HepG2 (cell line): ENCODE data around the gene EPHA2. TPM values are rescaled to one million over a fixed set of nuclear protein-coding genes. Genes with fewer than 3 reads are reported as not detected.

Experiments used
- BCL6 ChIP-seq: IDR thresholded peaks from 2 replicates; pipeline ENCODE4 v1.6.1; 2016; ENCODE audit warnings: missing genetic modification reagents, missing compliant biosample characterization
- GFI1 ChIP-seq: sonication (generic); formaldehyde crosslinking; IDR thresholded peaks from 2 replicates; pipeline ENCODE4 v1.5.0; 2020; ENCODE audit warnings: missing genetic modification reagents, mild to moderate bottlenecking, borderline replicate concordance
- HDAC1 ChIP-seq: sonication (generic); formaldehyde crosslinking; IDR thresholded peaks from 2 replicates; pipeline ENCODE4 v1.5.1; 2020; ENCODE audit warnings: mild to moderate bottlenecking, missing genetic modification reagents
- IRX3 ChIP-seq: sonication (generic); formaldehyde crosslinking; IDR thresholded peaks from 2 replicates; pipeline ENCODE4 v1.8.1; 2023; ENCODE audit warnings: mild to moderate bottlenecking, low read depth, missing genetic modification reagents, borderline replicate concordance
- KLF9 ChIP-seq: IDR thresholded peaks from 2 replicates; pipeline ENCODE4 v1.6.1; 2016; ENCODE audit warnings: low read depth
- MTF1 ChIP-seq: sonication (generic); formaldehyde crosslinking; IDR thresholded peaks from 2 replicates; pipeline ENCODE4 v1.5.0; 2020; ENCODE audit warnings: missing genetic modification reagents
- MTF2 ChIP-seq: sonication (generic); formaldehyde crosslinking; IDR thresholded peaks from 2 replicates; pipeline ENCODE4 v1.5.0; 2020; ENCODE audit warnings: missing genetic modification reagents, borderline replicate concordance
- PPARG ChIP-seq: conservative IDR thresholded peaks from 2 replicates; pipeline ENCODE4 v1.6.1; 2016; ENCODE audit warnings: missing biosample characterization, missing genetic modification reagents
- SMAD1 ChIP-seq: sonication (generic); formaldehyde crosslinking; IDR thresholded peaks from 2 replicates; pipeline ENCODE4 v1.4.0; 2020; ENCODE audit warnings: missing genetic modification reagents, low read depth, mild to moderate bottlenecking, borderline replicate concordance
- TAF1 ChIP-seq: sonication (generic); formaldehyde crosslinking; IDR thresholded peaks from 2 replicates; pipeline ENCODE4 v1.4.0; 2020; ENCODE audit warnings: missing genetic modification reagents
- TEAD3 ChIP-seq: optimal IDR thresholded peaks from 2 replicates; pipeline ENCODE3; 2016; ENCODE audit warnings: borderline replicate concordance
- TGIF2 ChIP-seq: IDR thresholded peaks from 2 replicates; pipeline ENCODE4 v1.6.1; 2016; ENCODE audit warnings: control low read depth, missing compliant biosample characterization
- polyA plus RNA-seq, 8 experiments: library from polyadenylated mRNA; depleted of rRNA in 3 of 8; stranded (reverse) in 7 of 8; unstranded in 1 of 8; fragments of >200 nt; fragmentation: Illumina TruSeq in 4 of 8; extraction: Trizol in 4 of 8; gene quantifications; 2 replicates each; pipeline versions ENCODE4 v1.2.1 to v1.2.3, GENCODE V29; 2011 to 2016; ENCODE audit warnings: low read depth in 4 of 8, missing spikeins in 1 of 8, mixed read lengths in 1 of 8; ENCODE audit not compliant: insufficient read depth in 1 of 8
- total RNA-seq, 5 experiments: library from RNA; depleted of rRNA; stranded (reverse); fragments of >200 nt; fragmentation: Illumina TruSeq; extraction: Trizol; gene quantifications; 2 replicates each; pipeline ENCODE4 v1.2.3, GENCODE V29; 2016; ENCODE audit warnings: low read depth in 1 of 5
- TF ChIP-seq, protein P1 (sequence below): sonication (generic); formaldehyde crosslinking; IDR thresholded peaks from 2 replicates; pipeline ENCODE4 v1.4.0; 2020; ENCODE audit warnings: missing genetic modification reagents
- TF ChIP-seq, protein P2 (sequence below): sonication (generic); formaldehyde crosslinking; IDR thresholded peaks from 2 replicates; pipeline ENCODE4 v1.5.0; 2020; ENCODE audit warnings: missing genetic modification reagents
- TF ChIP-seq, protein P3 (sequence below): sonication (generic); formaldehyde crosslinking; IDR thresholded peaks from 2 replicates; pipeline ENCODE4 v1.8.0; 2022; ENCODE audit warnings: mild to moderate bottlenecking, missing genetic modification reagents
- TF ChIP-seq, protein P4 (sequence below): sonication (generic); formaldehyde crosslinking; IDR thresholded peaks from 2 replicates; pipeline ENCODE4 v1.4.0; 2020; ENCODE audit warnings: missing genetic modification reagents
- TF ChIP-seq, protein P5 (sequence below): sonication (generic); formaldehyde crosslinking; conservative IDR thresholded peaks from 2 replicates; pipeline ENCODE4 v1.4.0; 2020; ENCODE audit warnings: missing genetic modification reagents
- TF ChIP-seq, protein P6 (sequence below): IDR thresholded peaks from 2 replicates; pipeline ENCODE4 v1.6.1; 2016; ENCODE audit warnings: missing biosample characterization, missing genetic modification reagents, low read depth
- TF ChIP-seq, protein P7 (sequence below): sonication (generic); formaldehyde crosslinking; IDR thresholded peaks from 2 replicates; pipeline ENCODE4 v1.9.0; 2022; ENCODE audit warnings: missing genetic modification reagents, mild to moderate bottlenecking, borderline replicate concordance

Gene EPHA2
- total and polyA plus RNA-seq, 2 of the 13 experiments (the other 11 are each of a cell fraction or from before 2014, with no cell fraction given) = 33.6 to 53.6 TPM

DNA sequence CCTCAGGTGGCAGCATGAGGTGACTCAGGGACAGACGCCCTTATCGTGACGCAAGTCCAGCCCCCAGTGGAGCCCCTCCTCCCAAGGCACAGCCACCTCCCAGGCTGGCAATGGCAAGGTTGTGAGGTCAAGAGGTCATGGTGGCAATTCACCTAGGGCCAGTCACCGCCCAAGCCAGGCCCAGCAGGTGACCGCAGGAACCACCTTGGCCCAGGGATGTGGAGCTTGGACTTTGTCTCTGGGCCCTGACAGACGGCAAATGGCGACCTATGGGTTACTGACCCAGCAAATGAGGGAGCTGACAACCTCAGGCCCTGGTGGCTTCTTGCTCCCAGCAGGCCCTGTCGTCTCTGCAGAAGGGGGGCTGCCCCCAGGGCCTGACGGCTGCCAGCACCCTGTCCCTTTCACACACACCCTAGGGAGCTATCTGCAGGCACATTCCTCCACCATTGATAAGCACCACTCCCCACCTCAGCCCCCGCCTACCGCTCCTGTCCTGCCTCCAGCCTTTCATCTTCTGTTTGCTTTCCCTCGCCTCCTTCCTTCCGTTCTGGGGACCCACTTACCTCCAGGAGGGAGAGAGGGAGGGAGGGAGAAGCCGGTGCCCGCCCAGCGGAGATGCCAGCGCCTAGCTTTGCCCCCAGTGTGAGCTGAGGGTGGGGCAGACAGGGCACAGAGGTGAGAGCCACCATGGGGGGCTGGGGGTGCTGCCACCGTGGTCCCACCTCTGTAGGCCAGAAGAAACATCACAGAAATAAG is 12.1 kb downstream of the EPHA2 start (continued):
- TF ChIP-seq, protein P1, sequence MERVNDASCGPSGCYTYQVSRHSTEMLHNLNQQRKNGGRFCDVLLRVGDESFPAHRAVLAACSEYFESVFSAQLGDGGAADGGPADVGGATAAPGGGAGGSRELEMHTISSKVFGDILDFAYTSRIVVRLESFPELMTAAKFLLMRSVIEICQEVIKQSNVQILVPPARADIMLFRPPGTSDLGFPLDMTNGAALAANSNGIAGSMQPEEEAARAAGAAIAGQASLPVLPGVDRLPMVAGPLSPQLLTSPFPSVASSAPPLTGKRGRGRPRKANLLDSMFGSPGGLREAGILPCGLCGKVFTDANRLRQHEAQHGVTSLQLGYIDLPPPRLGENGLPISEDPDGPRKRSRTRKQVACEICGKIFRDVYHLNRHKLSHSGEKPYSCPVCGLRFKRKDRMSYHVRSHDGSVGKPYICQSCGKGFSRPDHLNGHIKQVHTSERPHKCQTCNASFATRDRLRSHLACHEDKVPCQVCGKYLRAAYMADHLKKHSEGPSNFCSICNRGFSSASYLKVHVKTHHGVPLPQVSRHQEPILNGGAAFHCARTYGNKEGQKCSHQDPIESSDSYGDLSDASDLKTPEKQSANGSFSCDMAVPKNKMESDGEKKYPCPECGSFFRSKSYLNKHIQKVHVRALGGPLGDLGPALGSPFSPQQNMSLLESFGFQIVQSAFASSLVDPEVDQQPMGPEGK (CRISPR knock-in tag) = peak; percentile 99
- TF ChIP-seq TGIF2 (CRISPR knock-in tag) (peak; percentile 93), SMAD1 (CRISPR knock-in tag) (no peak), KLF9 (CRISPR knock-in tag) (no peak), MTF1 (CRISPR knock-in tag) (no peak), TAF1 (peak; percentile 46), HDAC1 (peak; percentile 91), PPARG (peak; percentile 74; the same call in 1 of the 2 replicates), GFI1 (peak; percentile 89), TEAD3 (peak; percentile 98), IRX3 (CRISPR knock-in tag) (no peak), BCL6 (CRISPR knock-in tag) (peak; percentile 90), MTF2 (CRISPR knock-in tag) (no peak)
- TF ChIP-seq, protein P2, sequence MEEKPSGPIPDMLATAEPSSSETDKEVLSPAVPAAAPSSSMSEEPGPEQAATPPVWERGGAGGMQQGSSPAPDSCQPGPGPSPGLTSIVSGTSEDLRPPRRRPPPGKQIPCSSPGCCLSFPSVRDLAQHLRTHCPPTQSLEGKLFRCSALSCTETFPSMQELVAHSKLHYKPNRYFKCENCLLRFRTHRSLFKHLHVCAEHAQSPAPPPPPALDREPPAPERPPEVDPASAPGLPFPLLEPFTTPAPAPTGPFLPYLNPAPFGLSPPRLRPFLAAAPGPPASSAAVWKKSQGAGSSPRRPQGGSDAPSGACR = peak; percentile 71; the same call in 1 of the 2 replicates
- TF ChIP-seq, protein P3, sequence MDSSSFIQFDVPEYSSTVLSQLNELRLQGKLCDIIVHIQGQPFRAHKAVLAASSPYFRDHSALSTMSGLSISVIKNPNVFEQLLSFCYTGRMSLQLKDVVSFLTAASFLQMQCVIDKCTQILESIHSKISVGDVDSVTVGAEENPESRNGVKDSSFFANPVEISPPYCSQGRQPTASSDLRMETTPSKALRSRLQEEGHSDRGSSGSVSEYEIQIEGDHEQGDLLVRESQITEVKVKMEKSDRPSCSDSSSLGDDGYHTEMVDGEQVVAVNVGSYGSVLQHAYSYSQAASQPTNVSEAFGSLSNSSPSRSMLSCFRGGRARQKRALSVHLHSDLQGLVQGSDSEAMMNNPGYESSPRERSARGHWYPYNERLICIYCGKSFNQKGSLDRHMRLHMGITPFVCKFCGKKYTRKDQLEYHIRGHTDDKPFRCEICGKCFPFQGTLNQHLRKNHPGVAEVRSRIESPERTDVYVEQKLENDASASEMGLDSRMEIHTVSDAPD (CRISPR knock-in tag) = peak; percentile 89
- TF ChIP-seq, protein P4, sequence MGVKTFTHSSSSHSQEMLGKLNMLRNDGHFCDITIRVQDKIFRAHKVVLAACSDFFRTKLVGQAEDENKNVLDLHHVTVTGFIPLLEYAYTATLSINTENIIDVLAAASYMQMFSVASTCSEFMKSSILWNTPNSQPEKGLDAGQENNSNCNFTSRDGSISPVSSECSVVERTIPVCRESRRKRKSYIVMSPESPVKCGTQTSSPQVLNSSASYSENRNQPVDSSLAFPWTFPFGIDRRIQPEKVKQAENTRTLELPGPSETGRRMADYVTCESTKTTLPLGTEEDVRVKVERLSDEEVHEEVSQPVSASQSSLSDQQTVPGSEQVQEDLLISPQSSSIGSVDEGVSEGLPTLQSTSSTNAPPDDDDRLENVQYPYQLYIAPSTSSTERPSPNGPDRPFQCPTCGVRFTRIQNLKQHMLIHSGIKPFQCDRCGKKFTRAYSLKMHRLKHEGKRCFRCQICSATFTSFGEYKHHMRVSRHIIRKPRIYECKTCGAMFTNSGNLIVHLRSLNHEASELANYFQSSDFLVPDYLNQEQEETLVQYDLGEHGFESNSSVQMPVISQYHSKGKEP (CRISPR knock-in tag) = no peak
- TF ChIP-seq, protein P5, sequence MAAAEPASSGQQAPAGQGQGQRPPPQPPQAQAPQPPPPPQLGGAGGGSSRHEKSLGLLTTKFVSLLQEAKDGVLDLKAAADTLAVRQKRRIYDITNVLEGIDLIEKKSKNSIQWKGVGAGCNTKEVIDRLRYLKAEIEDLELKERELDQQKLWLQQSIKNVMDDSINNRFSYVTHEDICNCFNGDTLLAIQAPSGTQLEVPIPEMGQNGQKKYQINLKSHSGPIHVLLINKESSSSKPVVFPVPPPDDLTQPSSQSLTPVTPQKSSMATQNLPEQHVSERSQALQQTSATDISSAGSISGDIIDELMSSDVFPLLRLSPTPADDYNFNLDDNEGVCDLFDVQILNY = no peak
- TF ChIP-seq, protein P6, sequence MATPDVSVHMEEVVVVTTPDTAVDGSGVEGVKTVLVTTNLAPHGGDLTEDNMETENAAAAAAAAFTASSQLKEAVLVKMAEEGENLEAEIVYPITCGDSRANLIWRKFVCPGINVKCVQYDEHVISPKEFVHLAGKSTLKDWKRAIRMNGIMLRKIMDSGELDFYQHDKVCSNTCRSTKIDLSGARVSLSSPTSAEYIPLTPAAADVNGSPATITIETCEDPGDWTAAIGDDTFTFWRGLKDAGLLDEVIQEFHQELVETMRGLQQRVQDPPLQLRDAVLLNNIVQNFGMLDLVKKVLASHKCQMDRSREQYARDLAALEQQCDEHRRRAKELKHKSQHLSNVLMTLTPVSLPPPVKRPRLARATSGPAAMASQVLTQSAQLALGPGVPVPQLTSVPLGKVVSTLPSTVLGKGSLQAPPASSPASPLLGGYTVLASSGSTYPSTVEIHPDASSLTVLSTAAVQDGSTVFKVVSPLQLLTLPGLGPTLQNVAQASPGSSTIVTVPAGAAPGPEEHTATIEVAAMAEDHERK (CRISPR knock-in tag) = no peak
- TF ChIP-seq, protein P7, sequence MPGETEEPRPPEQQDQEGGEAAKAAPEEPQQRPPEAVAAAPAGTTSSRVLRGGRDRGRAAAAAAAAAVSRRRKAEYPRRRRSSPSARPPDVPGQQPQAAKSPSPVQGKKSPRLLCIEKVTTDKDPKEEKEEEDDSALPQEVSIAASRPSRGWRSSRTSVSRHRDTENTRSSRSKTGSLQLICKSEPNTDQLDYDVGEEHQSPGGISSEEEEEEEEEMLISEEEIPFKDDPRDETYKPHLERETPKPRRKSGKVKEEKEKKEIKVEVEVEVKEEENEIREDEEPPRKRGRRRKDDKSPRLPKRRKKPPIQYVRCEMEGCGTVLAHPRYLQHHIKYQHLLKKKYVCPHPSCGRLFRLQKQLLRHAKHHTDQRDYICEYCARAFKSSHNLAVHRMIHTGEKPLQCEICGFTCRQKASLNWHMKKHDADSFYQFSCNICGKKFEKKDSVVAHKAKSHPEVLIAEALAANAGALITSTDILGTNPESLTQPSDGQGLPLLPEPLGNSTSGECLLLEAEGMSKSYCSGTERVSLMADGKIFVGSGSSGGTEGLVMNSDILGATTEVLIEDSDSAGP (CRISPR knock-in tag) = peak; percentile 88
